Measurements from ENCODE around the gene SMIM32.

SMIM32 gene

DNA sequence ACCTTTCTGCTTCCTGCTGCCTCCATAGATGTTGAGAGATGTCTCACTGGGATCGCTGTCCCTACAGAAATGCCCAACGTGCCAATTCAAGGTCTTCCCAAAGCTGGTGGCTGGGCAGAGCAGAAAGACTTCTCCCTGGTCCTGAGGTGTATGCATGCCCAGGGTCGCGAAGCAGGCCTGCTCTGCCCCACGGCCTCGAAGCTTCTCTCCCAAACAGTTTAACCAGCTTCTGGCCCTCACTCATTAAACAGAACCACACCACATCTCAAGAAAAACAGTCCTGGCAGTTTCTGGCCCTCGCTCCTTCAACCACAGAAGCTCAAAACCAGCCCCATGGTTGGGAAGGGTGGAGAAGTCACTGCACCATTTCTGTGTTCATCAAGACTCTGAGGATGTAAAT, 14.7 kb upstream of the SMIM32 start:
- DNase-seq (ENCODE audit: low read depth in 2 of 2) = no peak

DNA sequence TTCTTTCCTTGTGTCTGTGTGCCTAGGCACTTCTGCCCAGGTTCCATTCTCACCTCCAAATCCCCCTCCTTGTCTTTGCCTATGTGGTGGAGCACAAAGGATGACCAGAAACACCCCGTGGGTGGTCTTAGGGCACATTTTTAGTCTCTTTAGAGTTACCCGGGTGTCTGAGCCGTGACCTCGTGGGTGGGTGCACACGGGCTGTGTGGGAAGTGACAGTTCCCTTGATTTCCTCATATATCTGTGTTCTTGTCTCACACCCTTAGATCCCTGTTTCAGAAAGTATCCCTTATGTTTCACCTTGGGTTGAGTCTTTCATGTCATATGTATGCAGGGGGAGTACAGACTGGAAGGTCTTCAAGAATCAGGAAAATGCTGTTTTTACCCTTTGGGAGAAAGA, 13.4 kb upstream of the SMIM32 start:
- no peak for DNase-seq (ENCODE audit: low read depth in 2 of 2)

DNA sequence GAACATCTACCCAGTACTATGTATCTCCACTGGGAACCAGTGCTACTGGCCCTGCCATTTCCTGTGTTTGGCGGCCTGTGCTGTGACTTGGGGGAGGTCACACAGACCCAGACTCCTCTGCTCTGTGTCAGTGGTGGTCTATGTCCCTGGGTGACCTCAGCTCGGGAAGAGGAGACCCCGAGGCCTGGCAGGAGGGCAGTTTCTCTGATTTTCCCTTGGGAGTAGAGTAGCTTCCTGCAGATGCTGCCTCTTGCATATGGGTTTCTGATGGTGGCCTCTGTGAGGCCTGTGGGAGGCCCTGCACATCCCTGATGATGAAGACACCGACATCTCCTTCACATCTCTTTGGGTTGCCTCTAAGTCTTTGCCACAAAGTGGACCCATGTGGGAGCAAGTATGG, 13.0 kb upstream of the SMIM32 start:
- DNase-seq (ENCODE audit: low read depth in 2 of 2) = no peak

DNA sequence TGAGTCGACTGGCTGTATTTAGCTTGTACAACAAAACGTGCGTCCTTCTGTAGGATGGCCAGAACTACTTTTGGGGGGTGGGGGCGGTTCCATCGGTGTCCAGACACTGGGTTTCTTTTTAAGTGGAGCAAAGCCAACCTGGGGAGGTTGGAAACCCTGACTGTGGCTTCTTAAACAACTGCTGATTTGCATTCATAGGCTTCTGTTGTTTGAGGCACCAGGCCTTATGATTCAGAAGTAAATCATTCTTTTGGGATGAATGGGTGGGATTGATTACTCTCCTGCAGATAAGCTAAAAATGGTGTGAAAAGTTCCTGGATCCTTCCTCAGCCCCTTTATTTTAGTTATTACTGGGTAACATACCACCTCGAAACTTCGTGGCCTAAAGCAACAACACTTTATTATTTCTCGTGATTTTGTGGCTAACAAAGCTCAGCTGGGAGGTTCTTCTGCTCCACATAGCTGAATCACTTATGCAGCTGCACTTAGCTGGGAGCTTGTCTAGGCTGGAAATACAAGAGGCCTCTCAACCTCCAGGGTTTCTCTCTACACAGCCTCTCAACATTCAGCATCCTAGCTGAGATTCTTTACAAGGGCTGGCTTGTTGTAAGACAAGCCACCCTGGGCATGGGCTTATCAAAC, 12.2 kb upstream of the SMIM32 start:
- no peak for DNase-seq (ENCODE audit: low read depth in 2 of 2)

DNA sequence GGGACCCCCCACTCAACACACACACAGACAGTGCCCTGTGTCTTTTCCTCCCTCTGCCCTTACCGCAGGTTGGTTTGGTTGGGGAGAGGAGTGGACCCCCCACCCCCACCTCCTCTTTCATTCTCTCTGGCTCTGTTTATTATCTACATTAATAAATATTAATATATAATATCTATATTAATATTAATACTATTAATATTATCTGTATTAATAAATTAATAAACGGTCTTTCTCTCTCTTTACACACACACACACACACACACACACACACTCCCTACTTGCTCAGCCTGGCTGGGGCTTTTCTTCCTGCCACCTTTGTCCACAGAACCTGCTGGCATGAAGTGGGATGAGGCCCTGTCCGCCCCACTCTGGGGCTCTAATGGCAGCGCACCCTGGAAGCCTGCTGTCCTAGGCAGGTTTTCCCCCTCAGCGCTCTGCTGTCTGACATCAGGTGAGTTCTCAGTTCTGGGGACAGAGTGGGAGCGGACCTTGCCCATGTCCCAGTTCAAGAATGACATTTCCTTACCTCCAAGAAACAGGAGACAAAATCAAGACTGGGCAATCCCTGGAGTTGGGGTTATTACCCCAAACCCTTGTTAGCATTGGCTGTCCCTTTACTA, 10.5 kb upstream of the SMIM32 start:
- DNase-seq (ENCODE audit: low read depth in 2 of 2) = no peak

DNA sequence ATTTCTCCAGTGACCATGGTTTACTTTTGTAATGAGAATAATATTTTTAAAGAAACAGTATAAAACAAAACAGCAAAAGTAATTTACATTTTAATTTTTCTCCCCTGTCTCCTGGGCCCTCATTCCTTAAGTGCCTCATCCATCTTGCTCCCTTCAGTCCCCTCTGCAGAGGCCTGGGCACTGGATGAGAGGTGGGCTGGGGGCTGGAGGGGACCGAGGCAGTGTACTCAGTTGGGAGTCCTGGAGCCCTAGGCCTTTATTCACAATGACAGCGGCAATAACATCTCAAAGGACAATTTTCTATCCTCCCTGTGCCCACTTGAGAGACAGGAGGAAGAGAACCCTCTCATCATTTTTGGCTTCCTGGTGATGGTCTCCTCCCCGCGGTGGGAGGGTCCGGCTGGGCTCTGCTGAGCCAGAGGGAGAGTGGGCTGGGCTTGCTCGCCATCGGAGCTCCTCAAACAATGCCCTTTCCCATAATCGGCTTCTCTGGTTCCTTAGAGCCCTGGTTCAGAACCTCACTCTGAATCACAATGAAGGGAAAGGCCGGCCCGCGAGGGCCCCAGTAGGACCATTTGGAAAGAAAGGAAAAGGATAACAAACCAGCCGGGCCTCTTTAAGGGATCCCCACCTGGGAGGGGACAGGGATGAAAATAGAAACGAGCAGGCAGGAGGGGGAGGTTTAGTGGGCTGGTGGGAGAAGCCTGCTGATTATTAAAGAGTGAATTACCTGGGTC, 9.7 kb upstream of the SMIM32 start:
- DNase-seq (ENCODE audit: low read depth in 2 of 2) = no peak

DNA sequence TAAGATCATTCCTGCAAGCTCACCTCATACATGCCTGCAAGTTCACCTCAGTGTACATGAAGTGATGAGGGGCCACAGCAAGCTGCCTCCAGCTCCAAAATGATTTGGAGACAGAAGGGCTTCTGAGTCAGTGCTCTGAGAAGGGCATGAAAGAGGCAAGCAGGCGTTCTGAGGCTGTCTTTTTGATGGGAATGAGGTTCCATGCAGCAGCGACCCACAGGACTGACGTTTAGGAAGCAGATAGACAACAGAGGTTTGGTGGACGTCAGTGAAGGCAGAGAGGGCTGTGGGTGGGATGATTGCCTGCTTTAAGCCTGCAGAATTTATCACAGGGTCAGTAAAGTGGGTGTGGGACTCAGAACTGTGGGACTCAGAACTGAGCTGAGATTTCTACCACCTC, 8.9 kb upstream of the SMIM32 start:
- DNase-seq (ENCODE audit: low read depth in 2 of 2) = no peak

DNA sequence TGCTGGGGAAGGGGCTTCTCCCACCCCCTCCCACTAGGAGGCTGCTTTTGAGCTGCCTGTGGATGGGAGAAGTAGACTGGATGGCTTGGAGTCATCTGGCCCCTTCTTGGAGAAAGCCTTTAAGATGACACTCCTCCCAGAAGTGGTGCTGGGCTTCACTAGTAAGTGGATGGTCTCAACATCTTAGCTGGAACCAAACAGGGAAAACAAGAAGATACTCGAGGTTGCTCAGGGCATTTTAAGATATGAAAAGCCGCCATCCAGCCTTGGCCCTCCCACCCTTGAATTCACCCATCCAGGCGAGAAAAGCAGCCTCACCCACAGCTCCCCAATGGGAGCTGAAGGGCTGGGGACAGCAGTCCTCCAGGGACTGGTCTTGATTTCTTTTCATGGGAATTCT, 7.8 kb upstream of the SMIM32 start:
- no peak for DNase-seq (ENCODE audit: low read depth in 2 of 2)

DNA sequence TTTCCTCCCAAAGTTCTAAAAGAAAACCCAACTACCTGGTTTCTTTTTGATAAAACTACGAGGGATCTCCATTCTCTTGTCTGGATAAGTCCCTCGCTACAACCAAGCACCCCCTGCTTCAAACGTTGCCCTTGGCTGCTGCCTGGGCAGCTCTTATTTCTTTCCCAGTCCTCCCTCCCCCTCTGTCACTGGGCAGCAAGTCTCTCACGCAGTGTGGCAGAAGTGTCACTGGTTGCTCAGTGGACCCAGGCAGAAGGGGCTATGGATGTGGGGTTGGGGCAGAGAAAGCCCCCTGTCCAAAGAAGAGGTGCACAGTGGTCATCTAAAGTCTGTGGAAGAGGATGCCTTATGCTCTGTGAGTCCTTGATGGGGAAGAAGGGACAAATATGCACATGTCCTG, 7.2 kb upstream of the SMIM32 start:
- no peak for DNase-seq (ENCODE audit: low read depth in 2 of 2)

DNA sequence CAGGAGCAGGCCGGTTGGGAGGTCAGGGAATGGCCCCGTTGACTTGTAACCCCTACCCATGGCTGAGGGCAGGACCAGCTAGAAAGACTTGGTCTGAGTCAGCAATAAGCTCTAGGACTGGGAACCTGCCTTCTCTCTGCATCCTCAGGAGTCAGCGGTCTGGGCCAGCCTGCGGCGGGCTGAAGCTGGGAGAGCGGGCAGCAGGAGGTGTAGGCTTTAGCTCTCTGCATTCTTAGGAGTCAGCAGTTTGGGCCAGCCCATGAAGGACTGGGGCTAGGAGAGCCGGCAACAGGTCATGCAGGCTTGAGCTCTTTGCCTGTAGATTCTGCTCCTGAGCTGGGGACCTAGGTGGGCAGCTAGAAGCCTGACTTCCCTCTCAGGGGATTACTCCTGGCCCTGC, 6.4 kb upstream of the SMIM32 start:
- DNase-seq (ENCODE audit: low read depth in 2 of 2) = no peak

DNA sequence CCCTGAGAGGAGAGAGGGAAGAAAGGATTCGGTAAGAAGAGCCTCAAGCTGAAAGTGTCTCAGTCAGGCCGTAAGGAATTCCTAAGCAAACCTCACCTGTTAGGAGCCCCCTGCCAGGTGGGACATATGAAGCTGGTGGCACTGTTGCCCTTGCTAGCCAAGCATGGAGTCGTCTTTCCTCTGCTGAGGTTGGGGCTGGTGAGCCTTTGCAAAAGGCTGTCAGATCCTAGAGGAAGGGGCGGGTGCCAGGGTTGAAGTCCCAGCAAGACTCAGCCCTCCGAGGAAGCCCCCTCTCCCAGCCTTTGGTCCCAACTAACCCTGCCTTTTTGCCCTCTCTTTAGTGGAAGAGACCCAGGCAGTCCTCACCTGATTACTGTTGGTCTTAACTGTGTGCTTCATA, 5.5 kb upstream of the SMIM32 start:
- DNase-seq (ENCODE audit: low read depth in 2 of 2) = no peak

DNA sequence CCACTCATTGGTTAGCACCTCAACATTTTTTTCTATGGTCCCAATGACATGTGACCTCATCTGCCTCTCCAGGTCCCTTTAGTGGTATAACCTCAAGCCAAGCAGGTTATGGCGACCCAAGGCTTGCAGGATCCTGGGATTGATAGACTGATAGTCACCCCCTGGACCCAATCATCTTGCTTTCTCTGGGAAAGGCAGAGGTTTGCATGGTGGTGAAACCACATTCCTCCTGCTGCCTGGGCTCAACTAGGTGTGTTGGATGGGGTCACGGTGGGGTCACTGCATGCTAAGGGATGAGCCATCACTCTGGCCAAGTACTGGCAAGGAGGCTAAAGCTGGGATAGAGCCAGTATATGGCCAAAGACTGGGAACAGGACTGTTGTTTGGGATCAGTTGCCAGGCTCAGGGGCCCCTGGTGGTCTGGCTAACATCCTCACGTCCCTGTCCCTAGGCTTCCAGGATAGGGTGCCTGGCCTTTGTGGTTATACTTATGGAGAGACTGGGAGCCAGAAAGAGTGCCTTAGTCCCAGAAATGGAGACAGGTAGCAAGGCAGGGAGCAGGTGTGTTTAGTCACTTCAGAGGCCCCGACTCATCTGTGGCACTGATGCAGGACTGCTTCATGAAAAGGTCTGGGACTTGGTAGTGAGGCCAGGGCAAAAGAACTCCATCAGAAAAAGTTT, 4.6 kb upstream of the SMIM32 start:
- DNase-seq (ENCODE audit: low read depth in 2 of 2) = no peak

DNA sequence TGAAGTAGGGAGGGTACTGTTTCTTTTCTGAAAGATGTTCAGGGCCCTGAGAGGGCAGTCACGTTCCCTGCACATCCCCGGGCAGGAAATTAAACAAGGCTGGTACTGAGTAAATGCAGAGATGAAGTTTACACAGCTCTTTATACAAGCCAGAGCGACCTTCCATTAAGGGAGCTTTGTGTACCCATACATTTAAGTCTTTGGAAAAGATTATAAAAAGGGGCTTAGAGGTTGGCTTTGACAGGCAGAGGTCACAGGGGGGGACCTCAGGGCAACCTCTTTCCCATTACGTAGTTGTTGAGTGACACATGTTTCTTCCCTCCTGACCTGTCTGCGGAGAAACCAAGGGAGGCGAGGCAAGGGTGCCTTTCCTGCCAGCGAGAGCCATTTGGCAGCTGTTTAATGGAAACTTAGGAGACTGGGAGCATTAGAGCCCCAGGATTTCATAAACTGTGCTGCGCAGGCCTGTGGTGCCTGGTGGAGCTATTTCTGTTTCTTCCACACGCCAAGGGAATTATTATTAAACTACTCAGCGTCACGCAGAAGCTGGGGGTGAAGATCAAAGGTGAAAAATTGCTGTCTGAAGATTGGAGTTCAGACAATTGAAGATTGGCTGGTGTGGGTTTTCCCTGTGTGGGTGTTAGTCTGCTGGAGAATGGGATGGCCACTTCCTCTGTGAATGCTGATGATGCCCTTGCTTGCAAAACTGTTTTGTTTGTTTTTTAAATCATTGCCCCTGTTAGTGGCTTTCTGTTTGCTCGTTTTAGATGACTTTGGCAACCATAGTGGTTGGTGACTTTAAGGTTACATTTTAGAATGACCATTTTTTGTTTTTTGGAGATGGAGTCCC, 3.2 kb upstream of the SMIM32 start:
- DNase-seq (ENCODE audit: low read depth in 2 of 2) = no peak

DNA sequence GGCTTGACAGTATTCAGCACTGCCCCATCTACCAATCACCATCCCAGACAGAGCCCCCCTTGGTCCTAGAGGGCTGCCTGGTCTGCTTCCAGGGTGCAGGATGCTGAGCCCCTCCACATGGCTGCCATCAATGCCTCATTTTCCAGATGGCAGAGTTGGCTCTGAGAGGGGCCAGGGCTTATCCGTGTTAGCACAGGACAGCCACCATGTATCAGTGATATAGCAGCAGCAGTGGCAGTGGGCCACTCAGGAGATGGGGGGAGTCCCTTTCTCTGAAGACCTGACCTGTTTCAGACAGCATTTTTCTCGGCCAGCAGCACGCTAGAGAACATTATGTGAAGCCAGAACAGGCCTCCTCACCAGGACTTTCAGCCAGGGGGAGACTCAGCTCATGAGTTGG, 1.6 kb upstream of the SMIM32 start:
- no peak for DNase-seq (ENCODE audit: low read depth in 2 of 2)

DNA sequence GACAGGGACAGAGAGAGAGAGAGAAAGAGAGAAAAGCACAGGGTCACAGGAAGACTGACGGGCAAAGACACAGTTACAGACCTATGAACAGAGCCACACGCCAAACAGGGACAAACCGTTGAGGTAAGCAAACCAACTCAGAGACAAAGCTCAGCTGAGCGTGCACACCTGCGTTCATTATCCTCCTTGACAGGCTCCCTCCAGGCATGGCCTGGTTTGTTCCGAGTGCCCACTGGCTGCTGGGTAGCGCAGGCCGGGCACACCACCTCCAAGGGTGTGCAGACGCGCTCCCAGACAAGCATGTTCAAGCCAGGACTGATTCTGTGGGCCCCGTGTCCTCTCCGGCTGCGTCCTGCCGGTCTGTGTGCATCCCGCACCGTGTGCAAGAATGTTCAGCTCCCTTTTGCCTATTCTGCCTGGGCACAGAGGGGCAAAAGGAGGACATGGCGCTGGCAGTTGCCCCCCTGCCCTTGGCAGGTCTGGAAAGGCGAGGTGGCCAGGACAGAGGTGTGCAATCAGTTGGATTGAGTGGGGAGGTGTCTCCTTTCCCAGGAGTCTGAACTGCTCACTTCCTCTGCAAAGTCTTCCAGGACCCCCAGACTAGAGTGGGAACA, 467 bp upstream of the SMIM32 start:
- DNase-seq (ENCODE audit: low read depth in 2 of 2) = no peak

DNA sequence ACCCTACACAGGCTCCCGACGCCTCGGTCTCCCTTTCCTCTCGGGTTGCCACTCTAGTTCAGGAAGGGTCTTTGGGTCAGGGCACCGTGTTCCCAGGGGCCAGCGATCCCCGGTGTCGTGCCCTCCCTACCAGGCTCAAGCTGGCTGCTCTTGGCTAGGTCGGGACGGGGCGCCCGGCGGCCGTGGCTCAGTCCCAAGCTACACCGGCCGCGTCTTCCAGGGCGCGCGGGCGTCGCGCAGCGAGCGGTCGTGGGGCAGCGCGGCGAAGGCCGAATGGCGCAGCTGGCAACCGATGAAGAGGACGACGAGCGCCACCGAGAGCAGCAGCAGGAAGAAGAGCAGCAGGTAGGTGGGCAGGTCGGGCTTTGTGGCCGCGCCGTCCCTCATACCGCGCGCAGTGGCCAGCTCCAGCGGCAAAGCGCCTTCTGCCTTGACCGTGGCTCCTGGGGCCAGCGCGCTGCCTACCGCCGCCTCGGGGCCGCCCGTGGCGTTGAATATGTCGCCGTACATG, 892 bp downstream of the SMIM32 start:
- no peak for DNase-seq (ENCODE audit: low read depth in 2 of 2)

DNA sequence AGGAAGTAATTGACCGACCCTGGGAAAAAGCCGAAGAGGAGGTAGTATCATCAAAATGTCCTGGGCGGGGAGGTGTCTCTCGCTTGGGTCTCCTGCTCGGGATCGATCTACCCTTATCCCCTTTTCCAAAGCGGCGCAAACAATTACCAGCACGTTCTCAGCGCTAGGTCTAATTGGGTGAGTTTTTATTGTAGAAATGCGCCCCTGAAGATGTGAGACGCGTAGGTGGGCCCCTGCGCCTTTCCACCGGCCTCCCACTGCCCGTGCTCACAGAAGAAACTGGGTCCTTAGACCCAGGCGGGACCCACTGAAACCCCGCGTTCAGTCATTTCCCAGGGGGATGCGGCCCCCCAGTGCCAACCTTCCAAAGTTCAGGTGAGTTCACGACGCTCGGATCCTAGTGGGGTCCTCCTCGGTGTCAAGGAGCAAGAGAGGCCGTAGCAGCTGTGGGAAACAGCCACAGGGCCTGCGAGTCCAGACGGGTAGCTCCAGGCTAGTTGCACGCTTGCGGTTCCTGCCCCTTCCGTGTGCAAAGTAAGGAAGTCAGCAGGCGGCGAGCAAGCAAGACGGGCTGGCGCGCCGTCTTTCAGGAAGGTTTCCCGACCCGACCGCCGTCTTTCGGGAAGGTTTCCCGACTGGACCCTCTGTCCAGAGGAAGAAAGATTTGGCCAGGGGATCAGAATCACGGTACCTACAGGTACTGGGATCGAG, 1.5 kb downstream of the SMIM32 start:
- no peak for DNase-seq (ENCODE audit: low read depth in 2 of 2)

DNA sequence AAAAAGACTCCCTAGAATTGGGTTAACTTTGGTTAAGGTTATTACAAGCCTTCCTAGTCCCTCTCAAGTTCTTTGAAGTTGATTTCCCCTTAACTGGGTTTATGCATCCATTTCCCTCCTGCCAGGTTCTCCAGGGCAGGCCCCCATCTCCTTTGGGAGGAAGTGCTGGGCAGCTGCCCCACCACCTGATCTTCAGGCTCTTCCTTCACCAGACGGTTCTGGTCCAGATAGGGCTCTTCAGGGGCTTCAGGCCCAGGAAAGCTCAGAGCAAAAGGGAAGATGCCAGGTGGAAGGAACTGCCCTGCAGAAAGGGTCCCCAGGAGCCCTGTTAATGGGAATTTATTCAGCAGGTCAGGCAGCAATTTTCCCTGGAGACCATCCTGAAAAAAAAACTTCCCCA, 2.1 kb downstream of the SMIM32 start:
- no peak for DNase-seq (ENCODE audit: low read depth in 2 of 2)

DNA sequence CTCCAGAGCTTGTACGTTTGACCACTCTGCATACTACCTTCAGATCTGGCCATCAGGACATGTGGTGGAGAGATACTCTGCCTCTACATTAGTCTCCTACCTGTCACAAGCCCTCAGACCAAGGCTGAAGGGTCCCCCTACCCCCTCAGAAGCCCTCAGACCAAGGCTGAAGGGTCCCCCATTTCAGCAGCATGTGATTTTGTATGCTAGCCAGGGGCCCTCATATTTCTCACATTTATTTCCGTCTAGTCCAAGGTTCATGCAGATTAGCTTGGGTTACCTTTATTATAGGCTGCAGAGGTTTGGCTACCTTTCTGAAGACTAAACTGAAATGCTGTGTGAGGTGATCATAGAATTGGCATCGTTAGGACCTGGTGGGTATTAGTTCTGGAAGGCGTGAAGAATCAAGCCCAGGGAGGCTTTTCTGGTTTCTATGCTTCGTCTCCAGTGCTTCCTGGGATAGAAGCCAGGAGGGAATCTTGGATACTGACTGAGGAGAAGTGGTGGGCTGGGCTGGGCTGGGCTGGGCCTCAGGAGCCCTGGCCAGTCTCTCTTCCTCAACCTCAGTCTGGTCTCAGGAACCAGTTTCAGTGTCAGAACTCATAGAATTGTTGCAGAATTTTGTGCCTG, 2.8 kb downstream of the SMIM32 start:
- DNase-seq (ENCODE audit: low read depth in 2 of 2) = no peak

DNA sequence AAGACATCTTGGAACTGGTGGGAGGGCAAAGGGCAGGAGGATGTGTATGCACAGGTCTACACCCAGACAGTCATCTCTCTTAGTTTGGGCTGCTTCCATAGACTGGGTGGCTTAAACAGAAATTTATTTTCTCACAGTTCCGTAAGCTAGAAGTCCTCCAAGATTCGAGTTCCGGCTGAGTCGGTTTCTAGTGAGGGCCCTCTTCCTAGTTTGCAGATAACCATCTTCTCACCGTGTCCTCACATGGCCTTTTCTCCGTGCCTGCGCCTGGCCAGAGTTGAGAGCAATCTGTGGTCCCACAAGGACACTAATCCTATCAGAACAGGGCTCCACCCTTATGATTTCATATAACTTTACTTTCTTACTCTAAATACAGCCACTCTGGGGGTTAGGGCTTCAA, 4.1 kb downstream of the SMIM32 start:
- DNase-seq (ENCODE audit: low read depth in 2 of 2) = no peak
